ENCODE results near the gene REL.
"Not testable (repeated sequence)": the region's sequence is repeated elsewhere in the genome, so short reads cannot be mapped to it uniquely, and the experiment has no call there.

The REL gene

DNA sequence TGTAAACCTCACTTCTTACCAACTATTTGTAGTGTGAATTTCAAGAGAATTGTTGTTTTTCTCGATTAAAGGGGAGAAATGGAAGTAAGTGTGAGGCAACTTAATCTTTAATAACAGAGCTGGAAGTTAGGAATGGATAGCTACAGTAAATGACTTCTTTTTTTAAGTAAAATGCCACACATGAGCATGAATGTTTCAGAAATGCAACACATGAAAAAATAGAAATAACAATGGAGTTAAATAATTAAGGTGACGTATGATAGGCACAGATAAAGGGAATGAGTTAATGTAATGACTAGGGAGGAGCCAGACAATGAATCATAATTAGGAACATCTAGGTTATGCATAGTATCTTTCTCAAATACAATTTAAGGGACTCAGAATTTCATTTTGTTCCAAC is 3.4 kb downstream of the REL start:
- Mint-ChIP-seq H3K4me3 (peak overlapping the region; percentile 97), H3K9me3 (no peaks in the 10 kb centered on the region), H3K4me1 (peaks cover 48% of the 10 kb centered on the region), H3K36me3 (peaks cover 74% of the 10 kb centered on the region), H3K27ac (peak overlapping the region; percentile 84)
- DNase-seq (ENCODE audit: low spot score in 2 of 2) (no peak), ATAC-seq (no peak)

DNA sequence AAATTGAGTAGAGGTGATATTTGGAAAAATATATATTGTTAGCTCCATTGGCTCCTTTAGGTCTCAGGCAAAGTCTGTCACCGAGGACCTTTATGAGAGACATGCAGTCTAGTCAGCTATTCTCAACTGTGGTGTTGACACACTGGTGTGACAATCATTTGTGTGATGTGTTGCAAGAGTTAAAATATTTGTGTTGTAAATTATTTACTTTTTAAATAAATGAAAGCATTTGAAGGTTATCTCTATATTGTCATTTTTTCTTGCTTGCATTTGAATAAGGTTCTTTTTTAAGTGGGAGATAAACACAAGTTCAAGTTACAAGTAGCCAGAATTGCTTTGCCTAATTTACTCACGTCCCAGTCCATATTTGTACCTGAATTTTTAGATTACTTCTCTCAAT is 4.3 kb downstream of the REL start:
- no peaks in the 10 kb centered on the region for H3K9me3 Mint-ChIP-seq

DNA sequence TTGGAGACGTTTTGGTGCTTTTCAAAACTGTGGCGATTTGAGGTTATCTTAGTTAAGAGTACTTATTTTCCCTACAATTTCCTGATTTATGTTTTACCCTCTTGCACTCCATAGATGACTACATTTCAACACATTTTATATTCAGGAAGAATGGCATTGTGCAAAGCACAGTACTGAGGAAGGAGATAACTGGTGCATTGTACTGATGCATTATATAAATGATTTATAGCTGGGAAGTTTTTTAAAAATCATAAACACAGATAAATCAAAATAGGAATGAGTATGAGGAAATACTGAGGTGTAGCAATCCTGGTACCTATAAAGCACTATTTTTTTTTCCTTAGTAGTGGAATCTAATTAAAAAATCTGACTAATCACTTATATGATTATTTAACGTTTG is 5.6 kb downstream of the REL start:
- DNase-seq (ENCODE audit: low spot score in 2 of 2) = no peak
- peaks cover 80% of the 10 kb centered on the region for H3K36me3 Mint-ChIP-seq

More for the DNA sequence above, 4.3 kb downstream of the REL start:
- peak overlapping the region; percentile 84 for H3K27ac Mint-ChIP-seq
- ATAC-seq (no peak), DNase-seq (ENCODE audit: low spot score in 2 of 2) (no peak)
- peaks cover 79% of the 10 kb centered on the region for H3K36me3 Mint-ChIP-seq
- peak overlapping the region; percentile 97 for H3K4me3 Mint-ChIP-seq
- H3K4me1 Mint-ChIP-seq = peaks cover 54% of the 10 kb centered on the region

DNA sequence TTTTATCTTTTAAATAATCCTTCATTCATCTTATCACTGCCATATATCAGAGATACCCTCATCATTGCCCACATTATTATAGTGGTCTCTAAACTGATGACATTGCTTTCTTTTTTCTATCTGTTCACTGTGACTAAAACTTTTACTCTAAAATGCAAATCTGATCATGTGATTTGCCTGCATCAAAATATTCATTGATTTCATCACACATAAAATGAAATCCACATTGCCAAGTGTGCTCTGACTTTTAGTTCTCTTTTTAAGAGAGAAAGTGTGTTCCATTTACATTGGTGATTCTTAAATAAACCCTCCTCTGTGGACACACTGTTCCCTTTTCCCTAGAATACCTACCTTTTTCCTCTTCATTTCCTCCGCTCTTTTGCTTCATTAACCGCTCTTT is 7.5 kb downstream of the REL start:
- Mint-ChIP-seq H3K4me3 (peak overlapping the region; percentile 13), H3K36me3 (peaks cover 80% of the 10 kb centered on the region), H3K27ac (no peak overlapping the region), H3K4me1 (peaks cover 72% of the 10 kb centered on the region), H3K9me3 (no peaks in the 10 kb centered on the region)
- no peak for DNase-seq (ENCODE audit: low spot score in 2 of 2)
- ATAC-seq = no peak

More for the DNA sequence above, 5.6 kb downstream of the REL start:
- Mint-ChIP-seq H3K4me1 (peaks cover 64% of the 10 kb centered on the region), H3K4me3 (peak overlapping the region; percentile 35), H3K27ac (no peak overlapping the region), H3K9me3 (no peaks in the 10 kb centered on the region)
- ATAC-seq = no peak

DNA sequence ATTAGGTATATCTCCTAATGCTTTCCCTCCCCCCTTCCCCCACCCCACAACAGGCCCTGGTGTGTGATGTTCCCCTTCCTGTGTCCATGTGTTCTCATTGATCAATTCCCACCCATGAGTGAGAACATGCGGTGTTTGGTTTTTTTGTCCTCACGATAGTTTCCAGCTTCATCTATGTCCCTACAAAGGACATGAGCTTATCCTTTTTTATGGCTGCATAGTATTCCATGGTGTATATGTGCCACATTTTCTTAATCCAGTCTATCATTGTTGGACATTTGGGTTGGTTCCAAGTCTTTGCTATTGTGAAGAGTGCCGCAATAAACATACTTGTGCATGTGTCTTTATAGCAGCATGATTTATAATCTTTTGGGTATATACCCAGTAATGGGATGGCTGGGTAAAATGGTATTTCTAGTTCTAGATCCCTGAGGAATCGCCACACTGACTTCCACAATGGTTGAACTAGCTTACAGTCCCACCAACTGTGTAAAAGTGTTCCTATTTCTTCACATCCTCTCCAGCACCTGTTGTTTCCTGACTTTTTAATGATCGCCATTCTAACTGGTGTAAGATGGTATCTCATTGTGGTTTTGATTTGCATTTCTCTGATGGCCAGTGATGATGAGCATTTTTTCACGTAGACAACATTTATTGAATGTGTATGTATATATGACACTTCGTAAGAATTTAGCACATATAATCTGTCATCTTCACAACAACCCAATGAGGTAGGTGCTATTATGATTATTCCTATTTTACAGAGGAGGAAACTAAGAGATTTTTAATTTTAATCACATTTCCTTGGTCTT is 8.4 kb downstream of the REL start:
- peak overlapping the region; percentile 13 for H3K4me3 Mint-ChIP-seq
- DNase-seq (ENCODE audit: low spot score in 2 of 2); H3K9me3 Mint-ChIP-seq; H3K27ac Mint-ChIP-seq; ATAC-seq: not testable (repeated sequence)
- H3K36me3 Mint-ChIP-seq = peaks cover 84% of the 10 kb centered on the region
- peaks cover 68% of the 10 kb centered on the region for H3K4me1 Mint-ChIP-seq

DNA sequence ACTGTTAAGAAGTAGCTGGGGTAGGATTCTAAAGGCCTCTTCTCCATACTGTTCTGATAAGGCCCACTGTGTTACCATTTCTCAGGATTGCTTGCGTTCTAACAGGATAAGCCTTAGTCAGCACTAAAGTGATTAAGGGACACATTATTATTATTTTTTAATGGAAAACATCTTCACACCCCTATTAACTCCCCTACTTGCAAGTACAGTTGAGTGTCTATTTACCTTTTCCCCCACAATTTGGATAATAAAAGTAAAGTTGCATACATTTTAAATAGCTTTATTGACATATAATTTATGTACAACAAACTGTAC is 9.0 kb downstream of the REL start:
- H3K27ac Mint-ChIP-seq = no peak overlapping the region
- H3K4me1 Mint-ChIP-seq = peaks cover 63% of the 10 kb centered on the region
- H3K4me3 Mint-ChIP-seq = peak overlapping the region; percentile 27
- H3K36me3 Mint-ChIP-seq = peaks cover 84% of the 10 kb centered on the region
- DNase-seq (ENCODE audit: low spot score in 2 of 2) = no peak
- H3K9me3 Mint-ChIP-seq = no peaks in the 10 kb centered on the region
- no peak for ATAC-seq

DNA sequence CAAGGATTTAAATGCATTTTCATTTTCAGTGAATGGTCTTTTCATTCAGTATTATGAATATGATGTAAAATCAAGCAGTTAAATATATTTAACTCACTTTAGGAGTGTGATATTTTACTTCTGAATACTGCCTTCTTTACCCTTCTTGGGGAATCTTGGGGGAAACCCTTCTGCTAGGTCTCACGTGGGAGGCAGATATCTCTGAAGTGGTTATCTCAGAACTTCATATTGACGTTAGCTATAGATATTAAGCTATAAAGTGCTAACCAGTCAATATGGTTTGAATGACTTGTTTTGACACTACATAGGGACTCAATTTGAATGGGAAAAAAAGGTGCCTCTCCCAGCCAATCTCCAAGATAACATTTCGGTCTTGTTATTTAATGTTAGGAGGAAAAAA is 9.8 kb downstream of the REL start:
- peaks cover 84% of the 10 kb centered on the region for H3K36me3 Mint-ChIP-seq
- peak overlapping the region; percentile 38 for H3K27ac Mint-ChIP-seq
- ATAC-seq = peak; percentile 75

DNA sequence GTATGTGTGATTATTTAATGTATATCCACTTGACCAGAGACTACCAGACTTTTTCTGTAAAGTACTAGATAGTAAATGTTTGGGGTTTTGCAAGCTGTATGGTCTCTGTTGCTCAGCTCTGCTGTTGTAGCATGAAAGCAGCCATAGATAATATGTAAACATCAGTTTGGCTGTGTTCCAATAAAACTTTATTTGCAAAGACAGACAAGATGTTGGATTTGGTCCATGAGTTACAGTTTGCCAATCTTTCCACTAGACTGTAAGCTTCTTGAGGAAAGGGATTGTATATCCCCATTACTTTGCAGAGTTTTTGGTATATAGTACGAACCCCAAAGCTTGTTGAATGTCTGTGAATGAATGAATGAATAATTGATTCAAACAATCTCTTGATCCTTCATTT is 17.2 kb downstream of the REL start:
- DNase-seq (ENCODE audit: low spot score in 2 of 2) (no peak), ATAC-seq (no peak)
- H3K4me1 Mint-ChIP-seq = peaks cover 33% of the 10 kb centered on the region
- peaks cover 100% of the 10 kb centered on the region for H3K36me3 Mint-ChIP-seq
- H3K4me3 Mint-ChIP-seq = peak overlapping the region; percentile 45
- no peaks in the 10 kb centered on the region for H3K9me3 Mint-ChIP-seq
- peak overlapping the region; percentile 86 for H3K27ac Mint-ChIP-seq

More for the DNA sequence above, 9.8 kb downstream of the REL start:
- DNase-seq (ENCODE audit: low spot score in 2 of 2) = no peak
- peak overlapping the region; percentile 27 for H3K4me3 Mint-ChIP-seq
- peaks cover 54% of the 10 kb centered on the region for H3K4me1 Mint-ChIP-seq
- H3K9me3 Mint-ChIP-seq = no peaks in the 10 kb centered on the region

DNA sequence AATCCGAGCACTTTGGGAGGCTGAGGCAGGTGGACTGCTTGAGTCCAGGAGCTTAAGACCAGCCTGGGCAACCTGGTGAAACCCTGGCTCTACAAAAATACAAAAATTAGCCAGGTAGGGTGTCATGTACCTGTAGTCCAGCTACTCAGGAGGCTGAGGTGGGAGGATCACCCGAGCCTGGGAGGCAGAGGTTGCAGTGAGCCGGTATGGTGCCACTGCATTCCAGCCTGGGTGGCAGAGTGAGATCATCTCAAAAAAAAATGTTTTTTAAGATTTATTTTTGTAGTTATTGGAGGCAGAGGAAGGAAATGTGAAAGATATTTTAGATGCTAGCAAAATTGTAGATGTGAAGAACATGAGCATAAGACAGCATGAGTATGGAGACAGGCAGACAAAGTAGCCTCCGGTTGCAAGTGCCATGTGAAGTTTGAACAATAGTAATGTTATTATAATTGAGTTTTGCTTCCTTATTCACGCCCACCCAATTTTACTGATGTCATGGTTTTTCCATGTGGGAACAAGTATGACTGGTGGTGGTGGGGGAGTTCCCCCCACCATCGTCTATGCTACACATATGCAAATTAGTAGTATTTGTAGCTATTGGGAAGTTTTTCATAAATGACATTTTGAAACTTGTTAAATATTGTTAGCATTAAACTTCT is 18.0 kb downstream of the REL start:
- DNase-seq (ENCODE audit: low spot score in 2 of 2) (peak in 1 of 2 donors; percentile 63), ATAC-seq (peak; percentile 84)
- H3K4me3 Mint-ChIP-seq = peak overlapping the region; percentile 45
- no peaks in the 10 kb centered on the region for H3K9me3 Mint-ChIP-seq
- H3K4me1 Mint-ChIP-seq = peaks cover 29% of the 10 kb centered on the region
- peaks cover 100% of the 10 kb centered on the region for H3K36me3 Mint-ChIP-seq
- H3K27ac Mint-ChIP-seq = peak overlapping the region; percentile 86

DNA sequence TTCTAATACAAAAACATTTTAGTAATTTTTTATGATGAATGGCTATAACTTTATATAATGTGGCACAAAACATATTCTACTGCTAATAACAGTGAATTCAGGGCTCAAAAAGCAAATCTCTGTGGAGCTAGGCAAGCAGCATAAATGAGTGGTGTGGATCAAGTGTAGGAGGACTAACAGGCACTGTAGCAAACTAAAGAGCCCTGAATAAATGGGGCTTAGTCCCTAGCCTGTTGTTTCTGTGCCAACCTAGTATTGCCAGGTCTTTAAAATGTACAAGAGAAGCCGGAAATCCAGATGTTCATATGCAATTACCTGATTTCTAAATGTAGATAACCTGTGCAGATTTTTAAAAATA is 18.5 kb downstream of the REL start:
- DNase-seq (ENCODE audit: low spot score in 2 of 2) (no peak), ATAC-seq (peak; percentile 49)
- peaks cover 100% of the 10 kb centered on the region for H3K36me3 Mint-ChIP-seq
- peak overlapping the region; percentile 45 for H3K4me3 Mint-ChIP-seq
- H3K27ac Mint-ChIP-seq = peak overlapping the region; percentile 86
- peaks cover 29% of the 10 kb centered on the region for H3K4me1 Mint-ChIP-seq
- H3K9me3 Mint-ChIP-seq = no peaks in the 10 kb centered on the region

DNA sequence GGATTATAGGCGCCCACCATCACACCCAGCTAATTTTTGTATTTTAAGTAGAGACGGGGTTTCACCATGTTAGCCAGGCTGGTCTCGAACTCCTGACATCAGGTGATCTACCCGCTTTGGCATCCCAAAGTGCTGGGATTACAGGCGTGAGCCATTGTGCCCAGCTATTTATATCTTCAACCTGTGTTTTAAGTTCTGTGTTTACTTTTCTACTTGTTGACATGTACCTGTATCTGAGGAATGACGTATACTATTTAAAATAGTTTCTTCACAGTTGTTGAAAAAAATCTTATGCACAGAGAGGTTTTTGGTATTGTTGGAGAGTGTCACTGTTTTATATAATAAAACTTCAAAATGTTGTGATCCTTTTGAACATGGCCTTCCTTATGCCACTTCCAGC is 19.9 kb downstream of the REL start:
- ATAC-seq; H3K27ac Mint-ChIP-seq; H3K4me3 Mint-ChIP-seq; DNase-seq (ENCODE audit: low spot score in 2 of 2); H3K9me3 Mint-ChIP-seq: not testable (repeated sequence)
- H3K4me1 Mint-ChIP-seq = peaks cover 32% of the 10 kb centered on the region
- peaks cover 100% of the 10 kb centered on the region for H3K36me3 Mint-ChIP-seq

DNA sequence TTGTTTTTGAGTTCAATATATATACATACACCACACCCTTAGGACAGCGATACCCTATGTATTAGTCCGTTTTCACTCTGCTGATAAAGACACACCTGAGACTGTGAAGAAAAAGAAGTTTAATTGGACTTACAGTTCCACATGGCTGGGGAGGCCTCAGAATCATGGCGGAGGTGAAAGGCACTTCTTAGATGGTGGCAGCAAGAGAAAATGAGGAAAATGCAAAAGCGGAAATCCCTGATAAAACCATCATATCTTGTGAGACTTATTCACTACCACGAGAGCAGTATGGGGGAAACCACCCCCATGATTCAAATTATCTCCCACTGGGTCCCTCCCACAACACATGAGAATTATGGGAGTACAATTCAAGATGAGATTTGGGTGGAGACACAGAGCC is 24.5 kb downstream of the REL start:
- DNase-seq (ENCODE audit: low spot score in 2 of 2); H3K9me3 Mint-ChIP-seq; H3K4me3 Mint-ChIP-seq; ATAC-seq; H3K4me1 Mint-ChIP-seq: not testable (repeated sequence)
- peaks cover 100% of the 10 kb centered on the region for H3K36me3 Mint-ChIP-seq
- peak overlapping the region; percentile 60 for H3K27ac Mint-ChIP-seq

DNA sequence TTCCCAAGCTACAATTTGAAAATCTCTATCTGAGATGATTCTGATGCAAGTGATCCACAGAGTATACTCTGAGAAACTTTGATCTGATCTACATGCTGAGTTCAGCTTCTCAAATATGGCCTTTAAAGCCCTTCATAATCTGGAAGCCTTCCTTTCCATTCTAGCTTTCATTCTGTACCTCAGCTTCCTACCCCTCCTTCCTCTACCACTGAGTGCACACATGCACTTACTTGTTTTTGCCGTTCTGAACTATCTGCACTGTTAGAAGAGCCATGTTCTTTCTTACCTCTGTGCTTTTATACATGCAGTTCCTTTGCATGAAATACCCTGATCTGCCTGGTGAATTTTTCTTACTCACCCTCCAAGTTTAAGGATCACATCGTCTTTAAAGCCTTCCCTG is 25.0 kb downstream of the REL start:
- Mint-ChIP-seq H3K27ac (no peak overlapping the region), H3K4me1 (peaks cover 7% of the 10 kb centered on the region), H3K4me3 (no peak overlapping the region), H3K36me3 (peaks cover 100% of the 10 kb centered on the region), H3K9me3 (no peaks in the 10 kb centered on the region)
- DNase-seq (ENCODE audit: low spot score in 2 of 2) (no peak), ATAC-seq (no peak)

DNA sequence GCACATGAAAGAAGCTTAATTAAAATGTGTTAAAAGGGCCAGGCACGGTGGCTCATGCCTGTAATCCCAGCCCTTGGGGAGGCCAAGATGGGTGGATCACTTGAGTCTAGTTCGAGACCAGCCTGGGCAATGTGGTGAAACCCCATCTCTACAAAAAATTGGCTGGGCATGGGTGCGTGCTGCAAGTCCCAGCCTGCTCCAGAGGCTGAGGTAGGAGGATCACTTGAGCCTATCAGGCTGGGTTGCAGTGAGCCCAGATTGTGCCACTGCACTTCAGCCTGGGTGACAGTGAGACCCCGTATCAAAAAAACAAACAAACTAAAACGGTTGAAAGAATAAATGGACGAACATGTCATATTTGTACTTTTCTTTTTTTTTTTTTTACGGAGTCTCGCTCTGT is 26.0 kb downstream of the REL start:
- Mint-ChIP-seq H3K36me3 (peaks cover 100% of the 10 kb centered on the region), H3K27ac (no peak overlapping the region), H3K4me1 (peaks cover 7% of the 10 kb centered on the region), H3K9me3 (no peaks in the 10 kb centered on the region), H3K4me3 (no peak overlapping the region)
- ATAC-seq = no peak
- DNase-seq (ENCODE audit: low spot score in 2 of 2) = no peak

DNA sequence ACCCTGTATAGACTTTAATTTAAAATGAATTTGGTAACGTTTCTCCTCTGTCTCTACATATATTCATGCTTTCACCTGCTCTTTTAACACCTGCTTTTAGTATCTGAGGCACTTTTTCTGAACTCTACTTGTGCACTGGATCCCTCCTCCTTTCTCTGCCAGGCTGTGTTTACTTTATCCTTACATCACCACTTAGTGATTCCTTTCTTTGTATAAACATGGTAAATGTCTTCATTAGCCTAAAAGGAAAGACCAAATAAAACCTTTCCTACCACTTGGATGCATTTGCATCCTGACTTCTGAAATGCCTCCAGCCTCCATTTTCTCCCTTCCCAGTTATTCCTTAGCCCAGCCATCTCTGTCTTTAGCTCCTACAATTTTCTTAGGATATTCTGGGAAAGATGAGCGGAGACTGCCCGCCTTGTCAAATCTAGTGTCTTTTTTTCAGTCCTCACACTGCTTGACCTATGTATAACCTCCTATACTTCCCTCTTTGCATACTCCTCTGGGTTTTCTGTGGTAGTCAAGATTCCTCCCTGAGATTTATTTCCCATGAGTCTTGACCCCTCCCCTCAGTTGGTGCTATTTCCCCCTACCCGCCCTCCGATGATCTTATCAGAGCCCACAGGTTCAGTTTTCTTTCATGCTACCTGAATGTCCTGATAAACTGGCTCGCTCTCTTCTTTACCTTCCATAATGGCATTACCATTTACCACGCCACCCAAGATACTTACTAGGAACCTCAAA is 44.8 kb downstream of the REL start:
- Mint-ChIP-seq H3K27ac (peak overlapping the region; percentile 12), H3K4me1 (peaks cover 20% of the 10 kb centered on the region), H3K4me3 (no peak overlapping the region), H3K36me3 (peaks cover 86% of the 10 kb centered on the region), H3K9me3 (no peaks in the 10 kb centered on the region)
- ATAC-seq (no peak), DNase-seq (ENCODE audit: low spot score in 2 of 2) (no peak)
